SK-N-SH (cell line): ENCODE data around the gene MSH2.

ENCODE experiments used
- GABPA ChIP-seq: IDR thresholded peaks from 2 replicates; pipeline ENCODE4 v1.4.0; 2012; ENCODE audit warnings: low read depth, mild to moderate bottlenecking
- TEAD4 ChIP-seq: IDR thresholded peaks from 2 replicates; pipeline ENCODE4 v1.4.0; 2012; ENCODE audit warnings: mild to moderate bottlenecking, borderline replicate concordance; ENCODE audit not compliant: insufficient read depth
- TF ChIP-seq, protein P1 (sequence below): fragments of 200-600 bp; sonication (generic); IDR thresholded peaks from 2 replicates; pipeline ENCODE4 v1.6.1; 2017; ENCODE audit warnings: antibody characterized with exemption, mild to moderate bottlenecking, moderate library complexity

DNA sequence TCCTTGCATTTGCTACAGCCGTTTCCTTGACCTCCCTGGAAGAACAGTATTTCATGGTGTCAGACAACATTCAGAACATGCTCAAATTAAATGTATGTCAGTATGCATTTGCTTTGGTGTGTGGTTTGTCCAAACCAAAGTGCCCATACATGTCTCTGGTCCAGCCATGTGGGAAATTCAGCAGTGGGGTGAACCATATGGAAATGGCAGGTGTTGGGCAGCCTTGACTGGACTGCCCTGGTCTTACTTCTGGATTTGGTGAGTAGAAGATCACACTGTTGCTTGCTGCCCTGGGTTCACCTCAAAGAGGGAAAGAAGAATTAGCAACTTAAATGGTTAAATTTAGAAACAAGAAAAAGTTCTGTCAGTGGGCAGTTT, 84.5 kb downstream of the MSH2 start:
- TF ChIP-seq GABPA (no peak), TEAD4 (no peak)
- TF ChIP-seq, protein P1, sequence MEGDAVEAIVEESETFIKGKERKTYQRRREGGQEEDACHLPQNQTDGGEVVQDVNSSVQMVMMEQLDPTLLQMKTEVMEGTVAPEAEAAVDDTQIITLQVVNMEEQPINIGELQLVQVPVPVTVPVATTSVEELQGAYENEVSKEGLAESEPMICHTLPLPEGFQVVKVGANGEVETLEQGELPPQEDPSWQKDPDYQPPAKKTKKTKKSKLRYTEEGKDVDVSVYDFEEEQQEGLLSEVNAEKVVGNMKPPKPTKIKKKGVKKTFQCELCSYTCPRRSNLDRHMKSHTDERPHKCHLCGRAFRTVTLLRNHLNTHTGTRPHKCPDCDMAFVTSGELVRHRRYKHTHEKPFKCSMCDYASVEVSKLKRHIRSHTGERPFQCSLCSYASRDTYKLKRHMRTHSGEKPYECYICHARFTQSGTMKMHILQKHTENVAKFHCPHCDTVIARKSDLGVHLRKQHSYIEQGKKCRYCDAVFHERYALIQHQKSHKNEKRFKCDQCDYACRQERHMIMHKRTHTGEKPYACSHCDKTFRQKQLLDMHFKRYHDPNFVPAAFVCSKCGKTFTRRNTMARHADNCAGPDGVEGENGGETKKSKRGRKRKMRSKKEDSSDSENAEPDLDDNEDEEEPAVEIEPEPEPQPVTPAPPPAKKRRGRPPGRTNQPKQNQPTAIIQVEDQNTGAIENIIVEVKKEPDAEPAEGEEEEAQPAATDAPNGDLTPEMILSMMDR, result no peak
